Lower lobe of right lung (tissue), 2 donors: Measurements from ENCODE around the gene PYM1. TPM values are rescaled to one million over a fixed set of nuclear protein-coding genes. Genes with fewer than 3 reads are reported as not detected.
A peak's percentile ranks its signal among the peaks of the same experiment; 100 is the strongest.

Source experiments
- ATAC-seq, 2 donors: fragments of 200-7000 bp; cut with Tn5 transposase; one replicate each; pipeline ENCODE4 v1.9.1; 2020 to 2022; ENCODE audit warnings: mild to moderate bottlenecking in 2 of 2, moderate library complexity in 2 of 2
- DNase-seq: peaks from one replicate; pipeline ENCODE4 v3.0.0-alpha.2; 2020
- H3K27ac ChIP-seq: fragments of 200-600 bp; one replicate; pipeline ENCODE4 v1.8.0; 2022
- H3K27me3 ChIP-seq: fragments of 200-600 bp; one replicate; pipeline ENCODE4 v1.8.0; 2022; ENCODE audit warnings: low read depth
- H3K36me3 ChIP-seq: fragments of 200-600 bp; one replicate; pipeline ENCODE4 v1.8.0; 2022; ENCODE audit warnings: mild to moderate bottlenecking
- H3K4me1 ChIP-seq: fragments of 200-600 bp; one replicate; pipeline ENCODE4 v1.8.0; 2022
- H3K4me3 ChIP-seq: fragments of 200-600 bp; one replicate; pipeline ENCODE4 v1.8.0; 2022; ENCODE audit warnings: mild to moderate bottlenecking
- H3K9me3 ChIP-seq: fragments of 200-600 bp; one replicate; pipeline ENCODE4 v1.8.0; 2022
- intact Hi-C: fragments of 100-400 bp; cut with DNase I; formaldehyde crosslinking; loops from one replicate; pipeline ENCODE4 v1.11.0; 2022
- total RNA-seq: library from RNA; stranded (reverse); fragmentation: NEBNext Ultra II Directional; extraction: Animal tissue kit (Norgen Biotek cat#: 25700); gene quantifications from one replicate; pipeline ENCODE4 v1.2.1, GENCODE V29; 2021
- TF ChIP-seq, protein P1 (sequence below): fragments of 200-600 bp; IDR thresholded peaks from one replicate; pipeline ENCODE4 v1.8.0; 2022; ENCODE audit warnings: antibody characterized with exemption, mild to moderate bottlenecking
- donor health status: DM: no; HTN: yes; CAD: no; lungs with severe emphysema.

PYM1 gene
- total RNA-seq, 1 donor from 2014 or later, result 28.9 TPM

- H3K9me3 ChIP-seq, result no peaks in the 10 kb centered on the region
- peaks cover 52% of the 10 kb centered on the region for H3K4me1 ChIP-seq
- ATAC-seq, result peak in 1 of 2 donors; percentile 11
- peaks cover 1% of the 10 kb centered on the region for H3K36me3 ChIP-seq
- H3K4me3 ChIP-seq, result peak overlapping the region; percentile 59
- peak overlapping the region; percentile 89 for H3K27ac ChIP-seq
- intact Hi-C loops, result no loop called here
- TF ChIP-seq, protein P1, sequence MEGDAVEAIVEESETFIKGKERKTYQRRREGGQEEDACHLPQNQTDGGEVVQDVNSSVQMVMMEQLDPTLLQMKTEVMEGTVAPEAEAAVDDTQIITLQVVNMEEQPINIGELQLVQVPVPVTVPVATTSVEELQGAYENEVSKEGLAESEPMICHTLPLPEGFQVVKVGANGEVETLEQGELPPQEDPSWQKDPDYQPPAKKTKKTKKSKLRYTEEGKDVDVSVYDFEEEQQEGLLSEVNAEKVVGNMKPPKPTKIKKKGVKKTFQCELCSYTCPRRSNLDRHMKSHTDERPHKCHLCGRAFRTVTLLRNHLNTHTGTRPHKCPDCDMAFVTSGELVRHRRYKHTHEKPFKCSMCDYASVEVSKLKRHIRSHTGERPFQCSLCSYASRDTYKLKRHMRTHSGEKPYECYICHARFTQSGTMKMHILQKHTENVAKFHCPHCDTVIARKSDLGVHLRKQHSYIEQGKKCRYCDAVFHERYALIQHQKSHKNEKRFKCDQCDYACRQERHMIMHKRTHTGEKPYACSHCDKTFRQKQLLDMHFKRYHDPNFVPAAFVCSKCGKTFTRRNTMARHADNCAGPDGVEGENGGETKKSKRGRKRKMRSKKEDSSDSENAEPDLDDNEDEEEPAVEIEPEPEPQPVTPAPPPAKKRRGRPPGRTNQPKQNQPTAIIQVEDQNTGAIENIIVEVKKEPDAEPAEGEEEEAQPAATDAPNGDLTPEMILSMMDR, result no peak
- DNase-seq, result no peak
- no peaks in the 10 kb centered on the region for H3K27me3 ChIP-seq
These were observed 44.3 kb upstream of the PYM1 start for GRCh38 chr12:55972042-55972441.

- TF ChIP-seq, protein P1, result no peak
- Histone ChIP-seq H3K4me3 (no peak overlapping the region), H3K27ac (no peak overlapping the region), H3K4me1 (peaks cover 45% of the 10 kb centered on the region), H3K27me3 (no peaks in the 10 kb centered on the region), H3K36me3 (no peaks in the 10 kb centered on the region), H3K9me3 (no peaks in the 10 kb centered on the region)
- DNase-seq (no peak), ATAC-seq (no peak)
- intact Hi-C loops, result no loop called here
These were observed 43.1 kb upstream of the PYM1 start for GRCh38 chr12:55970775-55971174.

GRCh38 chr12:55969356-55969755 is 41.7 kb upstream of the PYM1 start:
- Histone ChIP-seq H3K27ac (no peak overlapping the region), H3K4me1 (peaks cover 32% of the 10 kb centered on the region), H3K27me3 (no peaks in the 10 kb centered on the region), H3K36me3 (no peaks in the 10 kb centered on the region), H3K4me3 (no peak overlapping the region), H3K9me3 (no peaks in the 10 kb centered on the region)
- ATAC-seq (no peak), DNase-seq (no peak)
- intact Hi-C loops, result no loop called here
- TF ChIP-seq, protein P1, result no peak

DNA sequence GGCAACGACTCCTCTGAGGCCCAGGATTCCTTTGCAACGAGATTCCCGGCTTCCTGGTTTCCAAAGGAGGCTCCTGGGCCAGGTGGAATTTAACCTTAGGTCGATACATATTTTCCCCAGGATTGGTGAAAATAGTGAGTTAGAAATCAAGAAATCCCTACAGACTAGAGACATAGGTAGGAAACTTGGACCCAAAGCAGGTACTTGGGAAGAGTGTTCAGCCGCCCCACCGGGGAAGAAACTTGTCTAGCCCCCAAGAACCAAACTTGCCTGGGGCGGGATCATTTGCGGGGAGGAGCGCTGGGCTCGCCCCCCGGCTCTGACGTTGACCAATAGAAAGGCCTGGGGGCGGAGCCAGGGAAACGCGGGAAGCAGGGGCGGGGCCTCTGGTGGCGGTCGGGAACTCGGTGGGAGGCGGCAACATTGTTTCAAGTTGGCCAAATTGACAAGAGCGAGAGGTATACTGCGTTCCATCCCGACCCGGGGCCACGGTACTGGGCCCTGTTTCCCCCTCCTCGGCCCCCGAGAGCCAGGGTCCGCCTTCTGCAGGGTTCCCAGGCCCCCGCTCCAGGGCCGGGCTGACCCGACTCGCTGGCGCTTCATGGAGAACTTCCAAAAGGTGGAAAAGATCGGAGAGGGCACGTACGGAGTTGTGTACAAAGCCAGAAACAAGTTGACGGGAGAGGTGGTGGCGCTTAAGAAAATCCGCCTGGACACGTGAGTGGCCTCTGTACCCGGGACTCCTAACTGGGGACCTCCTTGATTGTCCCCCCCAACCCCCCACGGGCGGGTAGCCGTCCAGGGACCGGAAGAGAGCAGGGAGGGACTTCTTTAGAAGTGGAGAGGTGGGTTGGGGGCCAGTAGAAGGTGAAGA is 39.0 kb upstream of the PYM1 start, which contains the start of gene CDK2:
CDK2 (plus strand) TSS at position 423 of the 874 bp plus-strand sequence; CDS start at position 602, 179 bp downstream.
- DNase-seq (peak; percentile 92), ATAC-seq (peak; percentile 96 to 98)
- intact Hi-C loops, result no loop called here
- Histone ChIP-seq H3K27ac (peak within 1 kb of the TSS; percentile 86), H3K27me3 (no peaks in the 10 kb centered on the region), H3K9me3 (no peaks in the 10 kb centered on the region), H3K36me3 (no peaks in the 10 kb centered on the region), H3K4me1 (peaks cover 21% of the 10 kb centered on the region), H3K4me3 (peak within 1 kb of the TSS; percentile 86)
- TF ChIP-seq, protein P1, result no peak

DNA sequence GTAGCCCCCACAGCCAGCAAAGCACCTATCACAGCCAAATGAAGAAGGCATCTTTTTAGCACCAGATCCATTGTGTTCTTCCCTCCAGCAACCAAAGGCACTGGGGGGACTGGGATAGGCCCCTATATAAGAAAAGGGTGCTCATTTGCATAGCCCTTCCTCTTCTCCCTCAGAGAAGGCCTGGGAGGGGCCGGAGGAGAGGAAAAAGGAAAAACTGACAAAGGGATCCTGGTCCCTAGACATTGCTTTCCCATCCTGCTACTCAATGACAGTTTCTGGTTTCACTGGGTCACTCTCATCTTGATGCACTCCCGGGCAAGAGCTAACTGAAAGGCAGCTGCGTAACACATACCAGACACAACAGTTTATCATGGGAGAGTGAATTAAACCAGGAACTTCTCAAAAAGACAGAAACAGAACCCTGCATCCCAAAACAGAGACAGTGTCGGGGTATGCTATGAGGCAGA is 38.3 kb upstream of the PYM1 start, which contains the start of gene PMEL:
PMEL (minus strand) TSS at position 102 of the 467 bp plus-strand sequence; CDS start at position 71, 31 bp downstream.
- ATAC-seq (peak; percentile 4 to 40), DNase-seq (no peak)
- Histone ChIP-seq H3K4me3 (peak within 1 kb of the TSS; percentile 86), H3K36me3 (no peaks in the 10 kb centered on the region), H3K27ac (peak within 1 kb of the TSS; percentile 86), H3K27me3 (no peaks in the 10 kb centered on the region), H3K4me1 (peaks cover 17% of the 10 kb centered on the region), H3K9me3 (no peaks in the 10 kb centered on the region)
- TF ChIP-seq, protein P1, result no peak
- intact Hi-C loops, result no loop called here
